Hindlimb muscle (tissue), 1 donor: Measurements from ENCODE around the gene CDH24. TPM values are rescaled to one million over a fixed set of nuclear protein-coding genes. Genes with fewer than 3 reads are reported as not detected.

ENCODE experiments used
- DNase-seq: peaks from one replicate; pipeline ENCODE4 v3.0.0-alpha.2; 2013
- polyA plus RNA-seq: library from polyadenylated mRNA; unstranded; fragments of 120-200 nt; gene quantifications from one replicate; pipeline ENCODE4 v1.2.1, GENCODE V29; 2013; ENCODE audit not compliant: insufficient read length

CDH24 gene
- polyA plus RNA-seq, 1 donor, result 4.0 TPM

- DNase-seq, result no peak
Measured at GRCh38 chr14:23089498-23090253, 32.4 kb upstream of the CDH24 start.

GRCh38 chr14:23086565-23086964 lies 29.2 kb upstream of the CDH24 start:
- no peak for DNase-seq

GRCh38 chr14:23085458-23085857 lies 28.1 kb upstream of the CDH24 start:
- no peak for DNase-seq

- no peak for DNase-seq
Measured at GRCh38 chr14:23080474-23080873, 23.2 kb upstream of the CDH24 start.

- DNase-seq, result no peak
Measured at GRCh38 chr14:23079716-23080115, 22.4 kb upstream of the CDH24 start.

- DNase-seq, result no peak
Measured at GRCh38 chr14:23078692-23079116, 21.4 kb upstream of the CDH24 start.

- no peak for DNase-seq
Measured at GRCh38 chr14:23077962-23078361, 20.6 kb upstream of the CDH24 start.

- no peak for DNase-seq
Measured at GRCh38 chr14:23076785-23077408, 19.6 kb upstream of the CDH24 start.

- DNase-seq, result no peak
Measured at GRCh38 chr14:23074906-23075305, 17.6 kb upstream of the CDH24 start.

- DNase-seq, result no peak
Measured at GRCh38 chr14:23071921-23072539, 14.7 kb upstream of the CDH24 start.

- peak; percentile 87 for DNase-seq
Measured at GRCh38 chr14:23071244-23071920, 14.1 kb upstream of the CDH24 start.

- DNase-seq, result no peak
Measured at GRCh38 chr14:23070262-23071129, 13.2 kb upstream of the CDH24 start.

GRCh38 chr14:23069413-23069806 lies 12.1 kb upstream of the CDH24 start:
- no peak for DNase-seq

GRCh38 chr14:23068789-23069412 lies 11.6 kb upstream of the CDH24 start:
- peak; percentile 85 for DNase-seq

GRCh38 chr14:23067847-23068788 lies 10.8 kb upstream of the CDH24 start:
- DNase-seq, result no peak

- no peak for DNase-seq
Measured at GRCh38 chr14:23066855-23067744, 9.8 kb upstream of the CDH24 start.

- DNase-seq, result no peak
Measured at GRCh38 chr14:23066368-23066767, 9.0 kb upstream of the CDH24 start.

- no peak for DNase-seq
Measured at GRCh38 chr14:23063601-23064000, 6.3 kb upstream of the CDH24 start.

- no peak for DNase-seq
Measured at GRCh38 chr14:23062002-23062401, 4.7 kb upstream of the CDH24 start.
